ENCODE data around the gene NSMCE1. TPM values are rescaled to one million over a fixed set of nuclear protein-coding genes. Genes with fewer than 3 reads are reported as not detected.

Gene NSMCE1
- total and polyA plus RNA-seq, 2 donors (not counting 1 experiment from before 2014, with no cell fraction given) = 48.8 to 142 TPM

DNA sequence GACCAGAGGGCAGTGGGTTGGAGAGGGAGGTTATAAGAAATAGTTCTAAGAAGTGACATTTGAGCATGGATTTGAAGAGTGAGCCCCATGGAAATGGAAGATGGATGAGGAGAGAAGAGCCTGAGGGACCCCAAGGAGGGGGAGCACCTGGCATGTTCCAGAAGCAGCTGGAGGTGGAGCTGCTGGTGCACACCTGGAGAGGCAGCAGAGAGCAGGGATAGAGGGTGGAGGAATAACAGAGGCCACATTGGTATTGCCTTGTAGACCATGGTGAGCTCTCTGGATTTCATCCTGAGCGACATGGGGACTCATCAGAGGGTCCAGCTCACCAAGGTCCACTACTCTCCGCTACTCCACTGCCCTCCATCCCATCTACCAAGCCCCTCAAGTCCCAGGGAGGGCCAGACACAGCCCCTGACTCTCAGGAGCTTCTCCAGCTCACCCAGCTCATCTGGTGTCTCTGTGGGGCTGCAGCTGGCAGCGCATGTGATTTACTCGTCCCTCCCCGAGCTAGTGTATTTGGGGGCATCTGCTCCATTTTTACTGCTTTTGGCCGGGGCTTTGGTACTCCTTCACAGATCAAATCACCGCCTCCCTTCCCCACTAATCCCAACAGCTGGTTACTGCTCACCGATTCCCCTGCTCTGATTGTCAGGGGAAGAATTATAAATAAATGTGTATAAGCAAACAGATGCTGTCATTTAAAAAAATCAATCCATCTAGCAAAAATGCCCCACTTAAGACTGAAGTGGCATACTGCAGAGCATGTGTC lies 87.4 kb downstream of the NSMCE1 start:
- H3K4me3 ChIP-seq (replicated peaks in 1 of 4; ENCODE audit: control extremely low read depth in 1 of 4, insufficient read depth in 1 of 4, low read depth in 3 of 4, low read length in 4 of 4) = no peak overlapping the region
- H3K27ac ChIP-seq (ENCODE audit: insufficient read depth, low read length) = no peak overlapping the region
- no peaks in the 10 kb centered on the region for H3K9me3 ChIP-seq (ENCODE audit: control insufficient read depth, insufficient read depth, low read depth, low read length)
- no peaks in the 10 kb centered on the region for H4K20me1 ChIP-seq (ENCODE audit: control insufficient read depth, extremely low read depth, insufficient read depth, low read length)
- no peak for TF ChIP-seq EZH2 (IDR thresholded peaks at IDR 0.05; ENCODE audit: low read length, missing control alignments)
- TF ChIP-seq, protein P1, sequence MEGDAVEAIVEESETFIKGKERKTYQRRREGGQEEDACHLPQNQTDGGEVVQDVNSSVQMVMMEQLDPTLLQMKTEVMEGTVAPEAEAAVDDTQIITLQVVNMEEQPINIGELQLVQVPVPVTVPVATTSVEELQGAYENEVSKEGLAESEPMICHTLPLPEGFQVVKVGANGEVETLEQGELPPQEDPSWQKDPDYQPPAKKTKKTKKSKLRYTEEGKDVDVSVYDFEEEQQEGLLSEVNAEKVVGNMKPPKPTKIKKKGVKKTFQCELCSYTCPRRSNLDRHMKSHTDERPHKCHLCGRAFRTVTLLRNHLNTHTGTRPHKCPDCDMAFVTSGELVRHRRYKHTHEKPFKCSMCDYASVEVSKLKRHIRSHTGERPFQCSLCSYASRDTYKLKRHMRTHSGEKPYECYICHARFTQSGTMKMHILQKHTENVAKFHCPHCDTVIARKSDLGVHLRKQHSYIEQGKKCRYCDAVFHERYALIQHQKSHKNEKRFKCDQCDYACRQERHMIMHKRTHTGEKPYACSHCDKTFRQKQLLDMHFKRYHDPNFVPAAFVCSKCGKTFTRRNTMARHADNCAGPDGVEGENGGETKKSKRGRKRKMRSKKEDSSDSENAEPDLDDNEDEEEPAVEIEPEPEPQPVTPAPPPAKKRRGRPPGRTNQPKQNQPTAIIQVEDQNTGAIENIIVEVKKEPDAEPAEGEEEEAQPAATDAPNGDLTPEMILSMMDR (conservative IDR thresholded peaks at IDR 0.05 in 1 of 2, IDR thresholded peaks at IDR 0.05 in 1 of 2; ENCODE audit: low read depth in 1 of 2, low read length in 2 of 2) = no peak
- no peak overlapping the region for H3K4me2 ChIP-seq (ENCODE audit: extremely low read depth, insufficient read depth, low read length)
- H3K36me3 ChIP-seq (ENCODE audit: control insufficient read depth, insufficient read depth, low read length) = no peaks in the 10 kb centered on the region
- H2AFZ ChIP-seq (ENCODE audit: low read length) = no peak overlapping the region
- no peaks in the 10 kb centered on the region for H3K79me2 ChIP-seq (ENCODE audit: control insufficient read depth, insufficient read depth, low read length)
- H3K9ac ChIP-seq (ENCODE audit: insufficient read depth, low read length) = no peak overlapping the region
- DNase-seq (ENCODE audit: low read depth in 2 of 2) = no peak
- H3K4me1 ChIP-seq (ENCODE audit: control insufficient read depth, extremely low read depth, insufficient read depth, low read length) = peaks cover 4% of the 10 kb centered on the region
- H3K27me3 ChIP-seq (ENCODE audit: control insufficient read depth, insufficient read depth, low read length) = no peaks in the 10 kb centered on the region

DNA sequence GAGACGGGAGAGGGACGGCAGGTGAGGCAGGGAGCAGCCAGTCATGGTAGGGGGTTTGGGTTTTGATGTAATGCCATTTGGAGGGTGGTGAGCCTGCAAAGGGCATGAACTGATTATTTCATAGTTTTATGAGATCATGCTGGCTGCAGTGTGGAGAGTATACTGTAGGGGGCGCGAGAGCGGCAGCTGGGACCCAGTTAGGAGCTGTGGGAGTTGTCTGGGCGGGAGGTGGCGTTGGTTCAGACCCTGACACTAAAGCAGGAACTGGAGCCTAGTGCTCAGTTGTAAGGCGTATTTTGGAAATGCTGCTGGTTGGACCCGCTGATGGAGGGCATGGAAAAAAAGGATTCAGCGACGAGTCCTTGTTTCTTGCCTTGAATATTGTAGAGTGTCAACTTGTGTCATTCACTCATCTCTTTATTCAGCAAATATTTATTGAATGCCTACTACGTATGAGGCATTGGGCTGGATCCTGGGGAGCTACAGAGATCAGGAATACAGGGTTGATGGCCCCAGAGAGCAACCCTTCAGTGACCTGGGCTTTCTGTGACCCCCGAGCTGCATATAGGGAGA lies 89.0 kb downstream of the NSMCE1 start:
- TF ChIP-seq, protein P1 (conservative IDR thresholded peaks at IDR 0.05 in 1 of 2, IDR thresholded peaks at IDR 0.05 in 1 of 2; ENCODE audit: low read depth in 1 of 2, low read length in 2 of 2) = peak; percentile 92 to 94
- no peak for TF ChIP-seq EZH2 (IDR thresholded peaks at IDR 0.05; ENCODE audit: low read length, missing control alignments)
- no peaks in the 10 kb centered on the region for H3K36me3 ChIP-seq (ENCODE audit: control insufficient read depth, insufficient read depth, low read length)
- no peak overlapping the region for H3K4me3 ChIP-seq (replicated peaks in 1 of 4; ENCODE audit: control extremely low read depth in 1 of 4, insufficient read depth in 1 of 4, low read depth in 3 of 4, low read length in 4 of 4)
- no peaks in the 10 kb centered on the region for H3K27me3 ChIP-seq (ENCODE audit: control insufficient read depth, insufficient read depth, low read length)
- no peaks in the 10 kb centered on the region for H3K9me3 ChIP-seq (ENCODE audit: control insufficient read depth, insufficient read depth, low read depth, low read length)
- H3K79me2 ChIP-seq (ENCODE audit: control insufficient read depth, insufficient read depth, low read length) = no peaks in the 10 kb centered on the region
- H4K20me1 ChIP-seq (ENCODE audit: control insufficient read depth, extremely low read depth, insufficient read depth, low read length) = no peaks in the 10 kb centered on the region
- H3K4me2 ChIP-seq (ENCODE audit: extremely low read depth, insufficient read depth, low read length) = no peak overlapping the region
- H3K27ac ChIP-seq (ENCODE audit: insufficient read depth, low read length) = no peak overlapping the region
- peak; percentile 42 to 66 for DNase-seq (ENCODE audit: low read depth in 2 of 2)
- no peak overlapping the region for H3K9ac ChIP-seq (ENCODE audit: insufficient read depth, low read length)
- peak overlapping the region; percentile 45 for H2AFZ ChIP-seq (ENCODE audit: low read length)
- peaks cover 4% of the 10 kb centered on the region for H3K4me1 ChIP-seq (ENCODE audit: control insufficient read depth, extremely low read depth, insufficient read depth, low read length)

DNA sequence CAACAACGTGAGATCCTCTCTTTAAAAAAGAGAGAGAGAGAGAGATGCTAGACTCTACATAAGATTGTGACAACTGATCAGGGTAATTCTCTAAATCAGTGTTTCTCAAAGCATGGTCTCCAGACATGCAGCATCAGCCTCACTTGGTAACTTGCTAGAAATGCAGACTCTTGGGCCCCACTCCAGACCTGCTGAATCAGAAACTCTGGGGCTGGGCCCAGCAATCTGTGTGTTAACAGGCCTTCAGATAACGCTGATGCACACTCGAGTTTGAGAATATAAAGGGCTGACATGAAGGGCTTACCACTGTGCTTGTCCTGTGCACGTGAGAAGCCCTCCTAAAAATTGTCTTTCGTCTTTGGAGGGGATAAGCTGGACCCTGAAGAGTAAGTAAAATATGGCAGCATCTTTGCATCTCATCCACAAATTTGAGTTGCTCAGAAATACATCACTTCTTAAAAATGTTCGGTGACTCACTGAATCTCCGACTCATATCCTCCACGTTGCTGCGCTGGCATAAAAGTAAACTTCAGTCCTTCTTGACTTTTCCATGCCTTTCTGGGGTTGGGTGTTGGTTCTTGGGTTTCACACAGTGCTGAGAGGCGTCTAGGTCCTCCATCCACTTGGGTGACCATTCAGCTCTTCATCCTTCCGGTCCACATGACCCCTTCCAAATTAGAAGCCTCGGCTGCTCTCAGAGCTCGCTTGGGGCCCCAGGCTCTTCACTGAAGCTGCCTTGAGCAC lies 91.4 kb downstream of the NSMCE1 start:
- H3K4me1 ChIP-seq (ENCODE audit: control insufficient read depth, extremely low read depth, insufficient read depth, low read length) = peaks cover 4% of the 10 kb centered on the region
- H4K20me1 ChIP-seq (ENCODE audit: control insufficient read depth, extremely low read depth, insufficient read depth, low read length) = no peaks in the 10 kb centered on the region
- H3K27ac ChIP-seq (ENCODE audit: insufficient read depth, low read length) = peak overlapping the region; percentile 85
- H3K4me3 ChIP-seq (replicated peaks in 1 of 4; ENCODE audit: control extremely low read depth in 1 of 4, insufficient read depth in 1 of 4, low read depth in 3 of 4, low read length in 4 of 4) = no peak overlapping the region
- H3K79me2 ChIP-seq (ENCODE audit: control insufficient read depth, insufficient read depth, low read length) = no peaks in the 10 kb centered on the region
- no peaks in the 10 kb centered on the region for H3K27me3 ChIP-seq (ENCODE audit: control insufficient read depth, insufficient read depth, low read length)
- H2AFZ ChIP-seq (ENCODE audit: low read length) = peak overlapping the region; percentile 39
- peak; percentile 75 to 88 for DNase-seq (ENCODE audit: low read depth in 2 of 2)
- no peak overlapping the region for H3K9ac ChIP-seq (ENCODE audit: insufficient read depth, low read length)
- H3K36me3 ChIP-seq (ENCODE audit: control insufficient read depth, insufficient read depth, low read length) = no peaks in the 10 kb centered on the region
- H3K4me2 ChIP-seq (ENCODE audit: extremely low read depth, insufficient read depth, low read length) = peak overlapping the region; percentile 33
- no peak for TF ChIP-seq EZH2 (IDR thresholded peaks at IDR 0.05; ENCODE audit: low read length, missing control alignments)
- TF ChIP-seq, protein P1 (conservative IDR thresholded peaks at IDR 0.05 in 1 of 2, IDR thresholded peaks at IDR 0.05 in 1 of 2; ENCODE audit: low read depth in 1 of 2, low read length in 2 of 2) = no peak
- no peaks in the 10 kb centered on the region for H3K9me3 ChIP-seq (ENCODE audit: control insufficient read depth, insufficient read depth, low read depth, low read length)

Data from fibroblast of lung (primary cell).